NOMO-1 treated with dmso at 0.1 percent for 144 hours (cell line): ENCODE measurements around the gene EPO.
"Not testable (repeated sequence)": the region's sequence is repeated elsewhere in the genome, so short reads cannot be mapped to it uniquely, and the experiment has no call there.

Experiments used
- DNase-seq: peaks from one replicate; lab custom pipeline; 2025; ENCODE audit not compliant: unreplicated experiment; lab: John Stamatoyannopoulos, UW

EPO gene

GRCh38 chr7:100731937-100732636, 11.8 kb downstream of the EPO start:
- no peak for DNase-seq

- DNase-seq, result no peak
These were observed 15.5 kb downstream of the EPO start for GRCh38 chr7:100735730-100736129.

- DNase-seq, result no peak
These were observed 16.4 kb downstream of the EPO start for GRCh38 chr7:100736671-100737070.

- no peak for DNase-seq
These were observed 19.7 kb downstream of the EPO start for GRCh38 chr7:100739934-100740333.

- no peak for DNase-seq
These were observed 24.3 kb downstream of the EPO start for GRCh38 chr7:100744605-100745004.

GRCh38 chr7:100745184-100745583, 24.9 kb downstream of the EPO start:
- peak; percentile 71 for DNase-seq

GRCh38 chr7:100752994-100753393, 32.7 kb downstream of the EPO start:
- DNase-seq, result no peak

GRCh38 chr7:100753750-100754149, 33.5 kb downstream of the EPO start:
- DNase-seq, result no peak

GRCh38 chr7:100759357-100760171, 39.3 kb downstream of the EPO start:
- no peak for DNase-seq

GRCh38 chr7:100762841-100763240, 42.6 kb downstream of the EPO start:
- DNase-seq, result not testable (repeated sequence)

- DNase-seq, result no peak
These were observed 43.4 kb downstream of the EPO start for GRCh38 chr7:100763556-100764140.

GRCh38 chr7:100764841-100765240, 44.6 kb downstream of the EPO start:
- DNase-seq, result no peak

- no peak for DNase-seq
These were observed 45.0 kb downstream of the EPO start for GRCh38 chr7:100765250-100765649.

- no peak for DNase-seq
These were observed 48.5 kb downstream of the EPO start for GRCh38 chr7:100768784-100769183.
